Inflammatory macrophage treated with lipopolysaccharide for 4 hours (primary cell): ENCODE measurements around the gene CSF1.
"Not testable (repeated sequence)": the region's sequence is repeated elsewhere in the genome, so short reads cannot be mapped to it uniquely, and the experiment has no call there.

Experiments used
- DNase-seq: peaks from one replicate; pipeline ENCODE4 v3.0.0-alpha.2; 2020

Gene CSF1

DNA sequence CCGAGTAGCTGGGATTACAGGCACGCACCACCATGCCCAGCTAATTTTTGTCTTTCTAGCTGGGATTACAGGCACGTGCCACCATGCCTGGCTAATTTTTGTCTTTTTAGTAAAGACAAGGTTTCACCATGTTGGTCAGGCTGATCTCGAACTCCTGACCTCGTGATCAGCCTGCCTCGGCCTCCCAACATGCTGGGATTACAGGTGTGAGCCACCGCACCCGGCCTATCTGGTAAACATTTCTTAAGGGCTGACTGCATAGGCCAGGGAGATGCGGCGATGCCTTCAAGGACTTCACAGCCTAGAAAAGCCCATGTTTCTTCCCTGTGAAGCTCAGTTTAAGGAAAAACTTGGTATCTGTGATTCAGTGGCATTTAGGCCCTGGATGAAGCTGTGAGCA lies 9.7 kb downstream of the CSF1 start:
- DNase-seq = not testable (repeated sequence)

DNA sequence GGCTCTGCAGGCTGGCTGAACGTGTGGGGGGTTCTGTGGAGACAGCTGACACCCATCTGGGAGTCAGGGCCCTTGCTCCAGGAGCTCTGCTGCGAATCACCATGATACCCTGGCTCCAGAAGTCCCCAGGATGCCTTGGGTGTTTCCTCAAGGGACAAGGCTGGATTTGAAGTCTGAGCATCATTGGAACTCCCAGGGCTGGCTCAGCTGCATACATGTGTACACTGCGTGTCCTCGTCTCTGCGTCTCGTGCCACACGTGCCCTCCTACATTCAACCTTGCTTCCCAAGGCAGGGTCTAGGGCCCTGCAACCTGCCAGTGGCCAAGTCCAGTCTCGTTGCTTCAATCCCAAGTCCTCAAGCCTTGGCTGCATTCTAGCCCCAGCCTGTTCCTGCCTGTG lies 11.7 kb downstream of the CSF1 start:
- DNase-seq = no peak

DNA sequence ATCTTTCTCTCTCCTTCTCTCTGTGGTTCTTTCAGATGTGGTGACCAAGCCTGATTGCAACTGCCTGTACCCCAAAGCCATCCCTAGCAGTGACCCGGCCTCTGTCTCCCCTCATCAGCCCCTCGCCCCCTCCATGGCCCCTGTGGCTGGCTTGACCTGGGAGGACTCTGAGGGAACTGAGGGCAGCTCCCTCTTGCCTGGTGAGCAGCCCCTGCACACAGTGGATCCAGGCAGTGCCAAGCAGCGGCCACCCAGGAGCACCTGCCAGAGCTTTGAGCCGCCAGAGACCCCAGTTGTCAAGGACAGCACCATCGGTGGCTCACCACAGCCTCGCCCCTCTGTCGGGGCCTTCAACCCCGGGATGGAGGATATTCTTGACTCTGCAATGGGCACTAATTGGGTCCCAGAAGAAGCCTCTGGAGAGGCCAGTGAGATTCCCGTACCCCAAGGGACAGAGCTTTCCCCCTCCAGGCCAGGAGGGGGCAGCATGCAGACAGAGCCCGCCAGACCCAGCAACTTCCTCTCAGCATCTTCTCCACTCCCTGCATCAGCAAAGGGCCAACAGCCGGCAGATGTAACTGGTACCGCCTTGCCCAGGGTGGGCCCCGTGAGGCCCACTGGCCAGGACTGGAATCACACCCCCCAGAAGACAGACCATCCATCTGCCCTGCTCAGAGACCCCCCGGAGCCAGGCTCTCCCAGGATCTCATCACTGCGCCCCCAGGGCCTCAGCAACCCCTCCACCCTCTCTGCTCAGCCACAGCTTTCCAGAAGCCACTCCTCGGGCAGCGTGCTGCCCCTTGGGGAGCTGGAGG lies 12.7 kb downstream of the CSF1 start:
- DNase-seq = no peak

DNA sequence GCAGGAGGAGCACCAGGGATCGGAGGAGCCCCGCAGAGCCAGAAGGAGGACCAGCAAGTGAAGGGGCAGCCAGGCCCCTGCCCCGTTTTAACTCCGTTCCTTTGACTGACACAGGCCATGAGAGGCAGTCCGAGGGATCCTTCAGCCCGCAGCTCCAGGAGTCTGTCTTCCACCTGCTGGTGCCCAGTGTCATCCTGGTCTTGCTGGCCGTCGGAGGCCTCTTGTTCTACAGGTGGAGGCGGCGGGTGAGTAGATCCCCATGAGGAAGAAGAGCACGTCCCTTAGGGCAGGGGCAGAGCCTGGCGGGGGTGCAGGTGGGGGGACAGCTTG lies 13.3 kb downstream of the CSF1 start:
- DNase-seq = no peak

DNA sequence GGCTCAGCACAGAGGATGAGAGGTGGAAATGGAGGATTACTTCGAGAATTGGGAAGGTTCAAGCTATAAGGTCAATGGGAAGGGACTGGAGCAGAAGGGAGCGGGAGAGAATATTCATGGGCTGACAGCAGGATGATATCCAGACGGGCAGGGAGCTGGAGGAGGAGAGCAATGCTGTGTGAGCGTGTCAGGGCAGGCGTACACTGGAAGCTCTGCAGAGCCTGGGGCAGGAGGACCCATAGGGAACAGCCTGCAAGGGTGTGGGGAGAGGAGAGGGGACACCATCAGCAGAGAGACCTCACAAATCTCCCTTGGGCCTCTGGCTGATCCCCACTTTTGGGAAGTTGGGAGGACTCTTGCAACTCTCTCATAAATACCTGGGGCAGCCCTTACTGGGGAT lies 13.7 kb downstream of the CSF1 start:
- DNase-seq = no peak

DNA sequence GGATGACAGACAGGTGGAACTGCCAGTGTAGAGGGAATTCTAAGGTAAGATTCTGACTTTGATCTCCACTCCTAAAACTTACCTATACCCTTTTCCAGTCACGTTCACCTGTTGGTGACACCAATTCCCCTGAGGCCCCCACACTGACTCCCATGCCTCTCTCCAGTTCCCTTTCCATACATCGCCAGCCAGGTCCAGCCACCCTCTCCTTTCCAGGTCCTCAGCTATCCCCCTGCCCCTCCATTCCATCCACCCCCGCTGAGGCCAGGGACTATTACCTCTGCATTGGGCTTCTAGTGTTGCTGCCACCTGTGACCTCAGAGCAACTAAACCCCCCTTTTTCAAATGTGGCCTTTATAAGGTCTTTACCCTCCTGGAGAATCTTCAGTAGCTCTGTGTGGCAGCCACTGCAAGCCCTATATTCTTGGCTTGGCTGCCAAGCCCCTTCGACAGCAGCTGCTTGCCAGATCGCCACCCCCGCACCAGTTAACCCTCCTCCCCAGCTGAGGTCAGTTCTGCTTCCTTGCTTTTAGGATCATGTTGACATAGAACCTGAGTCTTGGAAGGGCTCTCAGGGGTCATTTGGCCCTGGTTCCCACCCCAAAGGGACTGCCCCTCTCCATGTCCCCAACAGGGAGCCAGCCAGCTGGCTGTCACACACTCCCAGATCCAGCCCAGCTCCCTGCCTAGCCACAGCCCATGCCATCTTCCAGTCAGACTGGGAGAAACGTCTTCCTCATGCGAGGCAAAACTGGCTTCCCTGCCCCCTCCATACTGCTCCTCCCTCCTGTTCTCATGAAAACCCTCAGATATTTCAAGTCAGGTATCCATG lies 14.7 kb downstream of the CSF1 start:
- DNase-seq = no peak

DNA sequence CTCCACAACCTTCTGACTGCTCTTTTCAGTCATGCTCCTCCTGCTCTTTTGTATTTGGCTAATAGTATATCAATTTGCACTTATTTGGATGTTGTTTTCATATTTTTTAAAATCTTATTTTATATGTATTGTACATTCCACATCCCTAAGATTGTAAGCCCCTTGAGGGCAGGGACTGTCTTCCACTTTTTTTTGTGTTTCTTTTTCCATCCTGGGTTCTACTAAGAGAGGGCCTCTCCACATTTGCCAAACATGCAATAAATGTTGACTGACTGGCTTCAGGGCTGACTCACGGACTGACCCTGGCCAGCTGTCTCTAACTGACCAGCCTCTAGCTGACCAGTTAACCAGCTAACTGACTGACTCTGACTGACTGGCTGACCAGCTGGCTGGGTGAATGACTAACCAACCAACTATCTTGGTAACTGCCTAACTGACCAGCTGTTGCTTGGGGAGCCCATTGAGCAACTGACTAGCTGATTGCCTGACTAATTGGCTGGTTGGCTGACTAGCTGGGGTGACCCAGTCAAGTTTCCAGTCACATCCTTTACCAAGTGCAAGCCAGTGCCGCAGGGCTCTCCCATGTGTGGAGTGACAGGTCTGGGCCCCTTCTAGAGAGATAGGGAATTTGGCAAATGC lies 16.1 kb downstream of the CSF1 start:
- no peak for DNase-seq

DNA sequence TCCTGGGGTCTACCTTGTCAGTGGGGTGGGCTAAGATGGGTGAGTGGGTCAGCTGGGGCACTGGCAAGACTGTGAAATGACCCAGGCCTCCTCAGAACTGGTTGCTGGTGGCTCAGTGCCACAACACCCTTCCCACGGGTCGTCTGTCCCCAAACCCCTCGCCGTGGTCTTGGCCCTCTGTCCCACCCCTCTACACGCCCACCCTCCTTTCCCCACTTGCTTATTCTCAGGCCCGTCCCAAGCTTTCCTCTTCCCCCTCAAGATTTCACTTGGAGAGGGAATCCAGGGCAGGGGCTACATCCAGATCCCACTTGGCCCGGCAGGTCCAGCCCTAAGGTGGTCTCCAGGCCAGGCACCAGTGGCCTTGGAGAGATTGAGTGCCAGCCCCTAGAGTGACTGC lies 16.7 kb downstream of the CSF1 start:
- DNase-seq = no peak

DNA sequence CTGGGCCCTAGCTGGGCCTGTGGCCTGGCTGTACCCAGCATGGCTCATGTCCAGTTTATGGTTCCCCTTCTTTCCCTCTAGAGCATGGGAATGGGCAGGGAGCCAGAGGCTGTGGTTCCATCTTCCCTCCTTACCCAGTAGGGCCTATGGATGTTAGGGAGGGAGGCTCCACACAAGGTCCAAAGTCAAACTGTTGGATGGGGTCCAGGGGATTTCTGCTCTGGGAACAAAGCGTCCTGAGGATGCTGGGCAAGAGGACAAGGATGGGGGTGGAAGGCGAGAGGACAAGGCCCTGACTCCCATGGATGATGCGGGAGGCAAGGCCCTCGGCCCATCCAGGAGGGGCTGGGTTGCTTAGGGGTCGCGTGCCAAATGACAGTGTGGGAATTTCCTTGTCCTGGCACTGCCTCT lies 17.3 kb downstream of the CSF1 start:
- DNase-seq = no peak

DNA sequence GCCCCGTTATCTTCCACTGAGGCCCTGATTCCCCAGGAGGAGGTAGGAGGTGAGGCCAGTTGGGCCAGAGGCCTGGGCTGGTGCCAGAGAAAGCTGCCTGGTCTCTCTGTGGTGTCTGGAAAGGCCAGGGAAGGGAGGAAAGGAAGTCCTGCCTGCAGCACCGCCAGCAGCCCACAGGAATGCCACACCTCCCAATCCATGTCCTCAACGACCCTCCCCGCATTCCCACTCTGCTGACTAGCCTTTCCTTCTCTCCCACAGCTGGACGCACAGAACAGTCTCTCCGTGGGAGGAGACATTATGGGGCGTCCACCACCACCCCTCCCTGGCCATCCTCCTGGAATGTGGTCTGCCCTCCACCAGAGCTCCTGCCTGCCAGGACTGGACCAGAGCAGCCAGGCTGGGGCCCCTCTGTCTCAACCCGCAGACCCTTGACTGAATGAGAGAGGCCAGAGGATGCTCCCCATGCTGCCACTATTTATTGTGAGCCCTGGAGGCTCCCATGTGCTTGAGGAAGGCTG lies 18.0 kb downstream of the CSF1 start:
- no peak for DNase-seq

DNA sequence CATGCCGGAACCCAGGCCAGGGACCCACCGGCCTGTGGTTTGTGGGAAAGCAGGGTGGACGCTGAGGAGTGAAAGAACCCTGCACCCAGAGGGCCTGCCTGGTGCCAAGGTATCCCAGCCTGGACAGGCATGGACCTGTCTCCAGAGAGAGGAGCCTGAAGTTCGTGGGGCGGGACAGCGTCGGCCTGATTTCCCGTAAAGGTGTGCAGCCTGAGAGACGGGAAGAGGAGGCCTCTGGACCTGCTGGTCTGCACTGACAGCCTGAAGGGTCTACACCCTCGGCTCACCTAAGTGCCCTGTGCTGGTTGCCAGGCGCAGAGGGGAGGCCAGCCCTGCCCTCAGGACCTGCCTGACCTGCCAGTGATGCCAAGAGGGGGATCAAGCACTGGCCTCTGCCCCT lies 18.5 kb downstream of the CSF1 start:
- no peak for DNase-seq

DNA sequence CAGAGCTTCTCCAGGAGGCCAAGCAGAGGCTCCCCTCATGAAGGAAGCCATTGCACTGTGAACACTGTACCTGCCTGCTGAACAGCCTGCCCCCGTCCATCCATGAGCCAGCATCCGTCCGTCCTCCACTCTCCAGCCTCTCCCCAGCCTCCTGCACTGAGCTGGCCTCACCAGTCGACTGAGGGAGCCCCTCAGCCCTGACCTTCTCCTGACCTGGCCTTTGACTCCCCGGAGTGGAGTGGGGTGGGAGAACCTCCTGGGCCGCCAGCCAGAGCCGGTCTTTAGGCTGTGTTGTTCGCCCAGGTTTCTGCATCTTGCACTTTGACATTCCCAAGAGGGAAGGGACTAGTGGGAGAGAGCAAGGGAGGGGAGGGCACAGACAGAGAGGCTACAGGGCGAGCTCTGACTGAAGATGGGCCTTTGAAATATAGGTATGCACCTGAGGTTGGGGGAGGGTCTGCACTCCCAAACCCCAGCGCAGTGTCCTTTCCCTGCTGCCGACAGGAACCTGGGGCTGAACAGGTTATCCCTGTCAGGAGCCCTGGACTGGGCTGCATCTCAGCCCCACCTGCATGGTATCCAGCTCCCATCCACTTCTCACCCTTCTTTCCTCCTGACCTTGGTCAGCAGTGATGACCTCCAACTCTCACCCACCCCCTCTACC lies 19.1 kb downstream of the CSF1 start:
- no peak for DNase-seq

DNA sequence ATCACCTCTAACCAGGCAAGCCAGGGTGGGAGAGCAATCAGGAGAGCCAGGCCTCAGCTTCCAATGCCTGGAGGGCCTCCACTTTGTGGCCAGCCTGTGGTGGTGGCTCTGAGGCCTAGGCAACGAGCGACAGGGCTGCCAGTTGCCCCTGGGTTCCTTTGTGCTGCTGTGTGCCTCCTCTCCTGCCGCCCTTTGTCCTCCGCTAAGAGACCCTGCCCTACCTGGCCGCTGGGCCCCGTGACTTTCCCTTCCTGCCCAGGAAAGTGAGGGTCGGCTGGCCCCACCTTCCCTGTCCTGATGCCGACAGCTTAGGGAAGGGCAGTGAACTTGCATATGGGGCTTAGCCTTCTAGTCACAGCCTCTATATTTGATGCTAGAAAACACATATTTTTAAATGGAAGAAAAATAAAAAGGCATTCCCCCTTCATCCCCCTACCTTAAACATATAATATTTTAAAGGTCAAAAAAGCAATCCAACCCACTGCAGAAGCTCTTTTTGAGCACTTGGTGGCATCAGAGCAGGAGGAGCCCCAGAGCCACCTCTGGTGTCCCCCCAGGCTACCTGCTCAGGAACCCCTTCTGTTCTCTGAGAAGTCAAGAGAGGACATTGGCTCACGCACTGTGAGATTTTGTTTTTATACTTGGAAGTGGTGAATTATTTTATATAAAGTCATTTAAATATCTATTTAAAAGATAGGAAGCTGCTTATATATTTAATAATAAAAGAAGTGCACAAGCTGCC lies 19.8 kb downstream of the CSF1 start:
- DNase-seq = no peak

DNA sequence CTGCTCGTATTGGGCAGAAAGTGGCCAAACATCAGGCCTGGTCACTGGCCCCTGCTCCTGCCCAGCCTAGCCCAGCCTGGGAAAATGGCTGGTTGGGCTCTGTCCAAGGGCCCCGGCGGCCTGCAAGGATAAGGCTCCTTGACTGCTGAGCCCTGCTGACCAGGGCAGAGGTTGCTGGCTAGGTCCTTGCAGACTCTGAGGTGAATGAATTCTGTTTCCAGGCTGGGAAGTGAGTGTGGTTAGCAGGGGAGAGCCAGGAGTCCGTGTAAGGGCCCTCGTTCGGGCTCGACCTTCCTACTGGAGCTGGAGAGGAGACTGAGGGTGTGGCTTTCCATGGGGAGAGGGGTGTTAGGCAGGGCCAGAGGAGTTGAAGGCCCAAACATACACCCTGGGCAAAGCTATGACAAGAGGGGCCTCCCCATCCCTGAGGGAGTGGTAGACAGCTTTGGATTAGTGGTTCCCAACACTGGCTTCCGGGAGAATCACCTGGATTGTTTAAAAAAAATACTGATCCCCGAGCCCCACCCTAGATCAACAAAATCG lies 20.6 kb downstream of the CSF1 start:
- DNase-seq = no peak

DNA sequence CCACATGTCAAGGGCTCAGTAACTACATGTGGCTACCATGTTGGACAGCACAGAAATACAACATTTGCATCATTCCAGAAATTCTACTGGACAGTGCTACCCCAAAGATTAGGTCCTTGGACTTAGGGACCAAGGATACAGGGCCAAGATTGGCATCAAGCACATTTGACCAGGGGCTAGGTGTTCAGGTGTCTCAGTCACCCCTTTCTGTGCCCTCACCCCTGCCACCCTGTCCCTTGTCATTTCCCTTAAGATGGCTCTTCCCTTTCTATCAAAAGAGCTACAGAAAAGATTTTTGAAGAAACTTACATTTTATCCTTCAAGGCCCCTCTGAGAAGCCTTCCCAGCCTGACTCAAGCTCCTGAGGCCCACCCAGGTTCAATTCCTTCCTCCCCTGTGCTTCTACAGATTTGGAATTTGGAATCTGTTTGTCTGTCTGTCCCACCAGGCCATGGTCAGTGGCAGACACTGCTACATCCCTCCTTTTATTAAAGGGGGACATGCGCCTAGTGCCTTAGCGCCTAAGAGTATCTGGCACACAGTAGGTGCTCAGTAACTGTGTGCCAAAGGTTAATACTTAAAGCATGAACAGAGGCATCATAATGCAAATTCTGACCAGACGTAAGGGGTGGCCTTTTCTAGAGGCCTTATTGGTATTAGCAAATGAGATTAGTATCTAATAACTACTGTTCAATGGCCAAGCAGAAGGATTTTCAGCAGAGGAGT lies 21.4 kb downstream of the CSF1 start:
- DNase-seq = no peak

DNA sequence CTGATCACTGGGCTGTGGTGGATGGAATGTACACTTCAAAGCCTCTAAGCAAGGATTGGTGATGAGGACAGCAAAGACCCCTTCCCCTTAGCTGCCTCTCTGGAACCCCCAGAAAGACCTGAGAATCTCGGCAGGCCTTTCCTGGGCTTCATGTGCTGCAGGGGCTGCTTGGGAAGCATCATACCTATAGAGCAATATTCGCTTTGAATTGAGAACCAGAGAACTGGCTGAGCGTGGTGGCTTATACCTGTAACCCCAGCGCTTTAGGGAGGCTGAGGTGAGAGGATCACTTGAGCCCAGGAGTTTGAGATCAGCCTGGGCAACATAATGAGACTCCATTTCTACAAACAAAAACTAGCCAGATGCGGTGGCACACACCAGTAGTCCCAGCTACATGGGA lies 22.0 kb downstream of the CSF1 start:
- DNase-seq = no peak

DNA sequence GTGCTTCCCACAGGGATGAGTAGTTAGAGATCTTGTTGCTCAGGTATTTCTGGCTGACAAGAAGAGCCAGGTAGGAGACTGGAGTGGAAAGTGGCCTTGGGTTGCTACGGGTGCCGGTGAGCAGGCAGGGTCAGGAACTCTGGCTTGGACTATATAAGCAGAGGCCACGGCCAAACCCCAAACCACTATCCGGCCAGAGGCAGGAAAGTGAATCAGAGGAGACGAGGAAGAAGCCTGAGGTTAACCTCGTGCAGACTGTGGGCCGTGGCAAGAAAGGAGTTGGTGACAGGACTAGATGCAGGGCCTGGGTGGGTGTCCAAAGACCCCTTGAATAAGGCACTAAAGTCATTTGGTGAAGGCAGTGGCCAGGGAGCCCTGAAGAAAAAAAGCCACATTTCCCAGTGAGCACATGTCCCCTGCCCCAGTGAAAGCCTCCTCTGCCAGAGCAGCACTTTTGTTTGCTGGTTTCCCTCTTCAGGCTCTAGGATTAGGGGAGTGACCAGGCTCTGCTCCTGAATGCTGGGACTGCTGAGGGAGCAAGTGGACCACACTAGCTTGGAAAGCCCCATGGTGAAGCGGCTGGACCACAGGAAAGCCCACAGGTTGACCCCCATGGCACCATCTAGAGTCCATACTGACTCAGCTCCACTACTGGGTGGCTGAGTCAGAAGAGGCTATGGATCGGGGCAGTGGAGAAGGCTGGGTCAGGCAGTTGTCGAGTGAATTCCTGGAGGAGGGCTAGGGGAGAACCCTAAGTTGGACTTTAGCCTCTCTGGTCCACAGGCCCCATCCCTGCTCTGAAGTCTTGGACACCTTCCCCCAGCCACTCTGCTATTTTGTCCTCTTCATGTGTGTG lies 23.4 kb downstream of the CSF1 start:
- DNase-seq = peak; percentile 55

DNA sequence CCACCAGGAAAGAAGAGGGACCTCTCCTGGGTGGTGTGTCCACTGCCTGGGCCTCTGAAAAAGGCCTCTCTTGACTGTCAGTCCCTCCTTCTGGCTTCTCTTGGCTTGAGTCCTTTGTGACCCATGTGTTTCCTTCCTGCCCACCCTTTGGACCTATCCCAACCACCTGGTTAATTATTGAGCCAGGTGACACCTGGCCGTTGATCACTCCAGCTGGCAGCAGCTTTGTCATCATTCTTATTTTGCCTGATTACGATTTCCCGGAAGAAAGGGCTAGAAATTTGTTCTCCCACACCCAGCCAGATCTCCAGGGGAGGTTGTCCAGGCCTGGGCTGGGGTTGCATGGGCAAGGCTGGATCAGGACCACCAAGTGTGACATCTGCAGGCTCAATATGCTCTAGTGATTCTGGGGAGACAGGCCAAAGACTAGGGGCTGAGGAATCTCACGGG lies 24.8 kb downstream of the CSF1 start:
- DNase-seq = no peak

DNA sequence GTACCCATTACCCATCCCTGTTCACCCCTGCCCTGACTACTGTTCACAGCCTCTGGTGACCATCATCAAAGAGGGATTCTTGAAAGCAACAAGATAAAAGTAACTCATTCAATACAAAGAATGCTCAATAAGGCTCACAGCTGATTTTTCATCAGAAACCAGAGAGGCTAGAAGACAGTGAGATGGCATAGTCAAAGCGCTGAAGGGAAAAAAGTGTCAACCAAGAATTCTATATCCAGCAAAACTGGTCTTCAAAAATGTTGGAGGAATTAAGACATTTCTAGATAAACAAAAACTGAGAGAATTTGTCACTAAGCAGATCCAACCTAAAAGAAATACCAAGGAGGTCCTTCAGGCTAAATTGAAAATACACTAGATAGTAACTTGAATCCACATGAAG lies 27.1 kb downstream of the CSF1 start:
- no peak for DNase-seq

DNA sequence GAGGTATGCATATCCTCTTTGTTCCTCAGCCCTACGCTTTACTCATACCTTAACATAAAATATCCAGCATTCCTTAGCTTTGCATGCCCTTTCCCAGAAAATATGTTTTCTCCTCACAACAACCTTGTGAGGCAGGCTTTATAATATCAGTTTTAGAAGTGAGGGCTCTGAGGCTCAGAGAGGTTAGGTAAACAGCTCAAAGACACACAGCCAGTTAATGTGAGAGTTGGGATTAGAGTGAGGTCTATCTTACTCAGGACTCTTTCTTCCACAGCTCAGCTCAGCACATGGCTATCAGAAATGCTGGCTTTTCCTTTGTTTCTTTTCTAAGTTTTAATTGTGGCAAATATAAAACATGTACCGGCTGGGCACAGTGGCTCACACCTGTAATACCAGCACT lies 27.9 kb downstream of the CSF1 start:
- no peak for DNase-seq
